GM15510 (cell line): ENCODE results near the gene GET3.

ENCODE experiments used
- POLR2A ChIP-seq: IDR thresholded peaks from 3 replicates; pipeline ENCODE4 v1.6.1; 2011; ENCODE audit warnings: borderline replicate concordance; ENCODE audit not compliant: insufficient read length; ENCODE audit errors: extremely low read depth

GET3 gene

GRCh38 chr19:12736995-12737834, at the start of gene GET3:
Gene GET3, plus strand, starts transcription at chr19:12737497. Its CDS starts 9 bp downstream, at chr19:12737506.
- TF ChIP-seq POLR2A = peak; percentile 85

GRCh38 chr19:12689012-12689411, 48.3 kb upstream of the GET3 start:
- no peak for TF ChIP-seq POLR2A

- TF ChIP-seq POLR2A = no peak
These were observed 47.6 kb upstream of the GET3 start for GRCh38 chr19:12689581-12690216.

DNA sequence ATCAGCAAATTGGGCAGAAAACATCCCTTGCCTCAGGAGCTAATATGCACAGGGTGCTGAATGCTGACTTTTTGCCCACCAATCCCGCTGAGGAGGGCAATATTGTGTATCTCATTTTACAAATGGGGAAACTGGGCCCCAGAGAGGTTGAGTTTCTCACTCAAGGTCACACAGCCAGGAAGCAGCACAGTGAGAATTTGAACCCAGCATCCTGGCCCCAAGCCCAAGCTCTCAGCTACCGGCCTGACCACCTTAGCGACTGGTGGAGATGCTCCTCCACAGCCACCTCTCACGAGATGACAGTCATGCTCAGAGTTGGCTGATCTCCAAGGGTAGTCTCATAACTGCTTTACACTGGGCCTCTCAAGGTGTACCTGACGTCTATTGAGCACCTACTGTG, 44.3 kb upstream of the GET3 start:
- no peak for TF ChIP-seq POLR2A

DNA sequence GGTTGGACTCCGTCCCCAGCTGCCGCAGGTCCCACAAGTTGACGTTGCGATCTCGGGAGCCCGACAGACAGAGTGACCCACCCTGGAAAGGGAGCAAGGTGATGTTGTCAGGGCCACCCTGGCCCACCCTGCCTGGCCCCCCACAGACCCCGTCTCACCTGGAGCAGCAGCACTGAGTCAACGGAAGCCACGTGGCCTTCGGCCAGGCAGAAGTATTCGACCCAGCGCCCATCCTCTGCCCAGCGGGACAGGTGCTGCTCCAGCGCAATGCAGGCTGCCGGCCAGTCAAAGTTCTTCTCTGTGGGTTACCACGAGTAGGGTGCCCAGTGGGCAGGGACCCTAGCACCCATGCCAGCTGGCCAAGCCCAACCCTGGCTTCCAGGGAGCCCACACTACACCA, 42.7 kb upstream of the GET3 start:
- no peak for TF ChIP-seq POLR2A

GRCh38 chr19:12695096-12695495, 42.2 kb upstream of the GET3 start:
- no peak for TF ChIP-seq POLR2A

DNA sequence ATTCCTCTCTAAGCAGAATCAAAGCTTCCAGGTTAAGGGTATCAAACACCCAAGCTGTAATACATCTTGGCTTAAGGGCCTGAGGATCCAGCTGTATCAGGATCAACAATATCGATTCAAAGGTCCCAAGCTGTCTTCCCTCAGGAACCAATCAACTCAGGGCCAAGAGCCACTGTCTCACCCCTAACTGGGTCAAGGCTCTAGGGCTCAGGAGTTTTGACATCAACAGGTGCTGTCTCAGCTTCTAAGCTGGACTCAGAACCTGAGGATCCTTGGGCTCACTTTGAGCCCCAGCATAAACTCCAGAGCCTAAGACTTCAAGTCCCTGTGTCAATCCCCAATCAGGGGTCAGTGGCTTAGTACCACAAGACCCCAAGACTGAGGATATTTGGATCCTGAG, 41.8 kb upstream of the GET3 start:
- no peak for TF ChIP-seq POLR2A

DNA sequence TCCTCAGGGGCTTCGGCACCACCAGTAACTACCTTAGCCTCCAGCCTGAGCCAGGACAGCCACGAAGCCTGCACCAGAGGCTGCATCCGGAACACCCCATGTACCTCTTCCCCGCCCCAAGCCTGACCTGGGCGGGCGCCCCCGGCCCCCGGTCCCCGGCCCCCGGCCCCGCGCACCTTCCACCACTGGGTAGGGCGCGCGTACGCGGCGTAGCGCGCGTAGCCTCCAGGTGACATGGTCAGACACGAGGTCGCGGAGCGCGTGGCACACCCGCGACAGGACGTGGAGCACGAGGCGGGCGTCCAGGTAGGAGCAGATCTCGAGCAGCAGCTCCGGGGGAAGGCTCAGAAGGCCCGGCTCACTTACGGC, 41.3 kb upstream of the GET3 start:
- TF ChIP-seq POLR2A = no peak

- TF ChIP-seq POLR2A = peak; percentile 70
These were observed 40.6 kb upstream of the GET3 start, which contains the start of gene FBXW9 for GRCh38 chr19:12696366-12697335. Gene FBXW9, minus strand, starts transcription at chr19:12696631. Its CDS starts 50 bp downstream, at chr19:12696581.

GRCh38 chr19:12698138-12698537, 39.2 kb upstream of the GET3 start:
- no peak for TF ChIP-seq POLR2A

DNA sequence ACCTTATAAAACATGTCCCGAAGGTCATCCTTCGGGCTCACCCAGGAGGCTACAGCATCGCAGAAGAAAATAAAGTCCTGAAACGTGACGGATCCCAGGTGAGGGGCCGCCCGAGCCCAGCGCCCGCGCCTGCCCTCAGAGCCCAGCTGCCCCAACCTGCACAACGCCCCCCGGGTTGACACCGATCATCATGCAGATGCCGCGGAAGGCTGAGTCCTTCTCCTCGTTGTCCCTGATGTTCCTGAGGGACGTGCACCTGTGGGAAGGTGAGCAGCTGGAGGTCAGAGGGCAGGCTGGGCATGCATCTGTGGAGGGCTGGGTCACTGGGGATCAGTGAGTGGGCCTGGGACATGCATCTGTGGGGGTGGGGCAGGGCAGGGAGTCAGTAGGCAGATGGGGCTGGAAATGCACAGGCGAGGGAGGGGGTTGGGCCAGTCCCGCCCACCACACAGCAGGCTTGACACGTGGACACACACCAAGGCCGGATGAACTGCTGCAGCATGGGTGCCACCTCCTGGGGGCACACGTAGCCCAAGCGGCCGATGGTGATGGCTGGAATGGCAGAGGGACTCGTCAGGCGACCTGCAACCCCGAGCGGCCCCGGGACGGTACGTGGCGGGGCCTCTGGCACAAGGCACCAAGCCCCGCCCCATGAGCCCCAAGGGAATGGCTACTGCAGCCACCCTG, 35.6 kb upstream of the GET3 start:
- no peak for TF ChIP-seq POLR2A

GRCh38 chr19:12703046-12703445, 34.3 kb upstream of the GET3 start:
- TF ChIP-seq POLR2A = no peak

GRCh38 chr19:12705169-12705568, 32.1 kb upstream of the GET3 start:
- TF ChIP-seq POLR2A = no peak

DNA sequence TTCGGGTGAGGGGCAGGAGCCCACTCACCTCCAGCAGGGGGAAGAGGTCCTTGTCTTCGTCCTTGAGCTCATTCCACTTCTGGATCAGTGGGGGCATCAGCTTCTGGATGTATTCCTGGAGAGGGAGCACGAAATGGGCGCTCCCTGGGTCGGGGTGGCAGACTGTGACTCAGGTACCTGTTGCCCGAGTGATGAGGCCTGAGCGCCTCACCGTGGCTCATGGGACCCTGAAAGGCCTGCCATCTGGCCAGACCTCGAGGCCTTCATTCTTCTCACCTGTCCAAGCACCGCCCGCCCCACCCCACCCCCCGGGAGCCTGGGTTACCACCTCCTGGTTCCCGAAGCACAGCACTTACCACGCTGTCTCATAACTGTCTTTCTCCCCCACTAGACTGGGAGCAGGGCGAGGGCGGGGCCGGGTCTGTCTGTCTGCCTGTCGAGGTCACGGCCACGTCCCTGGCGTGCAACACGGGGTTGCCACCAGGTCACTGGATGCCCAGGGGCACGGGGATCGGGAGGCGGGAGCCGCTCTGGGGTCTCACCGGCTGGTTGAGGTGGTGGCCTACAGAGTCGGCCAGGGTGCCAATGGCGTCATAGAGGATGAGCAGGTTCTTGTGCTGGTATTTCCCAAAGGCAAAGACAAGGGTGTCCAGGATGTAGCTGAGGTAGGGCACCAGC, 31.5 kb upstream of the GET3 start:
- TF ChIP-seq POLR2A = no peak
